PFSK-1 (cell line): ENCODE results near the gene NCKAP1.

Experiments used
- FOXP2 ChIP-seq: optimal IDR thresholded peaks from 2 replicates; pipeline ENCODE3; 2011; ENCODE audit warnings: borderline replicate concordance, control low read depth, inconsistent platforms; ENCODE audit not compliant: insufficient read depth; ENCODE audit errors: extremely low read length, extremely low read depth
- POLR2AphosphoS5 ChIP-seq: IDR thresholded peaks from 2 replicates; pipeline ENCODE4 v1.6.1; 2012; ENCODE audit warnings: low read depth, mild to moderate bottlenecking, control low read depth, low read length, moderate library complexity
- REST ChIP-seq, 2 experiments: IDR thresholded peaks; 2 replicates each; pipeline versions ENCODE4 v1.6.1 to v1.8.0; 2011 to 2012; ENCODE audit warnings: low read depth in 2 of 2, low read length in 2 of 2, control low read depth in 1 of 2, inconsistent platforms in 1 of 2, mild to moderate bottlenecking in 1 of 2, moderate library complexity in 1 of 2; ENCODE audit not compliant: insufficient read depth in 1 of 2
- SIN3A ChIP-seq: IDR thresholded peaks from 2 replicates; pipeline ENCODE4 v1.6.1; 2012; ENCODE audit warnings: mild to moderate bottlenecking, low read length, moderate library complexity, borderline replicate concordance; ENCODE audit not compliant: insufficient read depth
- TAF1 ChIP-seq: IDR thresholded peaks from 2 replicates; pipeline ENCODE4 v1.6.1; 2012; ENCODE audit warnings: low read length, control low read depth, borderline replicate concordance; ENCODE audit not compliant: insufficient read depth

NCKAP1 gene

DNA sequence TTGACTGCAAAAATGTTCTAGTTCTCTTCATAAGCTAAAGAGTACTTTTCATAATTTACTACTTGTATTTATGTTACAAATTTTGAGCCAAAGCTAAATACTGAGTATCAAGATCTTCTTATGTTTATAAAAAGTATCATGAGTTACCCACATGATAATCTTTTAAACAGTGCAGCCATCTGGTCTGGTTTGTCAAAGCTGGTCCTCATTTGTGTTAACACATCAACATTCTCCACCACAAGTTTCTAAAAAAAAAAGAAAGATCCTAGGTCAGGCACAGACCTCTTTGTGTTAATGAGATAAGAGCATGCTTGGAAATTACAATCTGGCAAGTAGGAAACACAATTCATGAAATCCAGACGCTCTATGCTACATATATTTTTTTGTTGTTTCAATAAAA lies 96.3 kb downstream of the NCKAP1 start:
- TF ChIP-seq SIN3A (no peak), TAF1 (no peak), REST (IDR thresholded peaks at IDR 0.05; ENCODE audit: insufficient read depth in 1 of 2, low read depth in 2 of 2, low read length in 2 of 2) (no peak), POLR2AphosphoS5 (no peak), FOXP2 (no peak)

- TF ChIP-seq SIN3A (no peak), REST (IDR thresholded peaks at IDR 0.05; ENCODE audit: insufficient read depth in 1 of 2, low read depth in 2 of 2, low read length in 2 of 2) (no peak), POLR2AphosphoS5 (no peak), FOXP2 (no peak)
Measured at GRCh38 chr2:182941121-182941722, 97.0 kb downstream of the NCKAP1 start.

DNA sequence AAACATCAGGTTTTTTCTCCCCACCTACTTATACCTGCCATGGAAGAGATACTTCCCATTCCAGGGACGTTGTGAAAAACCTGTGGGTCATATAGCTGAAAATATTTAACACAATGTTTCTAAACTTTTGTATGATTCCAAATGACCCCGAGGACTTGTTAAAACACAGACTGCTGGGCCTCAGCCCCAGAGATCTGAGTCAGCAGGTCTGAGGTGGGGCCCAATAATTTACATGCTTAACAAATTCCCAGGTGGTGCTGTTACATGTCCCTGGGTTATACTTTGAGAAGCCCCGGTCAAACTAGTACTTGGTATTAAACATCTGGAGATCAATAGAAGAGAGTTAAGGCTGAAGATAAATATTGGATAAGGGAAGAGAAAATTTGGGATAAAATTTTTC lies 100.4 kb downstream of the NCKAP1 start:
- TF ChIP-seq POLR2AphosphoS5 (no peak), FOXP2 (no peak), SIN3A (no peak), TAF1 (no peak), REST (IDR thresholded peaks at IDR 0.05; ENCODE audit: insufficient read depth in 1 of 2, low read depth in 2 of 2, low read length in 2 of 2) (no peak)

GRCh38 chr2:182933629-182934028 lies 104.6 kb downstream of the NCKAP1 start:
- no peak for TF ChIP-seq SIN3A
- no peak for TF ChIP-seq REST (IDR thresholded peaks at IDR 0.05; ENCODE audit: insufficient read depth in 1 of 2, low read depth in 2 of 2, low read length in 2 of 2)
- TF ChIP-seq FOXP2 = no peak
- TF ChIP-seq TAF1 = no peak
- TF ChIP-seq POLR2AphosphoS5 = no peak

GRCh38 chr2:182929972-182930371 lies 108.3 kb downstream of the NCKAP1 start:
- TF ChIP-seq TAF1 (no peak), REST (IDR thresholded peaks at IDR 0.05; ENCODE audit: insufficient read depth in 1 of 2, low read depth in 2 of 2, low read length in 2 of 2) (no peak), POLR2AphosphoS5 (no peak), FOXP2 (no peak), SIN3A (no peak)
